Stimulated activated CD8-positive, alpha-beta memory T cell treated with anti-CD3 and anti-CD28 coated beads, Interleukin-12 subunit alpha, Interleukin-12 subunit beta, amount 100 ng/mL, for 24 hours (primary cell): ENCODE data around the gene SEMA4A.
A peak's percentile ranks its signal among the peaks of the same experiment; 100 is the strongest.

Source experiments
- DNase-seq: peaks from one replicate; pipeline ENCODE4 v3.0.0-alpha.2; 2020; ENCODE audit errors: extremely low read depth

Gene SEMA4A

GRCh38 chr1:156135930-156136871 is 17.2 kb upstream of the SEMA4A start:
- no peak for DNase-seq

GRCh38 chr1:156136970-156137483 is 16.4 kb upstream of the SEMA4A start:
- no peak for DNase-seq

GRCh38 chr1:156138458-156138867 is 14.9 kb upstream of the SEMA4A start:
- DNase-seq = no peak

GRCh38 chr1:156140879-156141707 is 12.3 kb upstream of the SEMA4A start:
- DNase-seq = no peak

- no peak for DNase-seq
These were observed 9.5 kb upstream of the SEMA4A start for GRCh38 chr1:156143765-156144489.

- no peak for DNase-seq
These were observed 8.6 kb upstream of the SEMA4A start for GRCh38 chr1:156144742-156145141.

GRCh38 chr1:156145650-156146019 is 7.8 kb upstream of the SEMA4A start:
- no peak for DNase-seq

- DNase-seq = no peak
These were observed 7.2 kb upstream of the SEMA4A start for GRCh38 chr1:156146020-156146768.

GRCh38 chr1:156146769-156147405 is 6.5 kb upstream of the SEMA4A start:
- DNase-seq = no peak

- no peak for DNase-seq
These were observed 5.2 kb upstream of the SEMA4A start for GRCh38 chr1:156148216-156148615.

GRCh38 chr1:156149374-156150332 is 3.7 kb upstream of the SEMA4A start:
- DNase-seq = no peak

GRCh38 chr1:156150333-156151011 is 2.9 kb upstream of the SEMA4A start:
- no peak for DNase-seq

GRCh38 chr1:156151093-156151688 is 2.2 kb upstream of the SEMA4A start:
- no peak for DNase-seq

GRCh38 chr1:156152628-156153027 is 757 bp upstream of the SEMA4A start:
- DNase-seq = no peak

- peak; percentile 31 for DNase-seq
These were observed 948 bp downstream of the SEMA4A start for GRCh38 chr1:156154317-156154749.

- DNase-seq = no peak
These were observed 2.5 kb downstream of the SEMA4A start for GRCh38 chr1:156155756-156156510.

- DNase-seq = no peak
These were observed 4.1 kb downstream of the SEMA4A start for GRCh38 chr1:156157506-156157905.

- DNase-seq = no peak
These were observed 4.6 kb downstream of the SEMA4A start for GRCh38 chr1:156157966-156158365.
